GM23338 (cell line): ENCODE data around the gene KAT8. TPM values are rescaled to one million over a fixed set of nuclear protein-coding genes. Genes with fewer than 3 reads are reported as not detected.
"Not testable (repeated sequence)": the region's sequence is repeated elsewhere in the genome, so short reads cannot be mapped to it uniquely, and the experiment has no call there.

ENCODE experiments used
- ATAC-seq: fragments of 200-7000 bp; cut with Tn5 transposase; 3 replicates; pipeline ENCODE4 v1.9.1; 2020
- DNase-seq: peaks from one replicate; pipeline ENCODE4 v3.0.0-alpha.2; 2015; ENCODE audit warnings: low spot score
- H2AFZ ChIP-seq: fragments of 200-600 bp; sonication (generic); 2 replicates; pipeline ENCODE4 v1.8.0; 2016; ENCODE audit warnings: antibody characterized with exemption, mild to moderate bottlenecking, moderate library complexity
- H3F3A ChIP-seq: fragments of 200-600 bp; sonication (generic); replicated peaks from 2 replicates; pipeline ENCODE4 v1.8.0; 2017; ENCODE audit warnings: antibody characterized with exemption, mixed run types, low read depth
- H3K27ac ChIP-seq: fragments of 200-600 bp; sonication (generic); 2 replicates; pipeline ENCODE4 v1.6.1; 2016; ENCODE audit warnings: low read depth
- H3K27me3 ChIP-seq: fragments of 200-600 bp; sonication (generic); 2 replicates; pipeline ENCODE4 v1.8.0; 2016; ENCODE audit warnings: mild to moderate bottlenecking, mixed run types, moderate library complexity; ENCODE audit not compliant: insufficient read depth
- H3K36me3 ChIP-seq: fragments of 200-600 bp; sonication (generic); 2 replicates; pipeline ENCODE4 v1.8.0; 2016; ENCODE audit warnings: mild to moderate bottlenecking; ENCODE audit not compliant: insufficient read depth
- H3K4me1 ChIP-seq: fragments of 200-600 bp; sonication (generic); 2 replicates; pipeline ENCODE4 v1.8.0; 2016; ENCODE audit warnings: mild to moderate bottlenecking, moderate library complexity; ENCODE audit not compliant: insufficient read depth
- H3K4me2 ChIP-seq: fragments of 200-600 bp; sonication (generic); 2 replicates; pipeline ENCODE4 v1.7.1; 2017; ENCODE audit warnings: mixed run types
- H3K4me3 ChIP-seq: fragments of 200-600 bp; sonication (generic); 2 replicates; pipeline ENCODE4 v1.6.1; 2016; ENCODE audit warnings: mixed run types
- H3K79me2 ChIP-seq: fragments of 200-600 bp; sonication (generic); replicated peaks from 2 replicates; pipeline ENCODE4 v1.8.0; 2017; ENCODE audit warnings: mild to moderate bottlenecking; ENCODE audit not compliant: insufficient read depth
- H3K9me2 ChIP-seq: fragments of 200-600 bp; sonication (generic); 2 replicates; pipeline ENCODE4 v1.8.0; 2017; ENCODE audit not compliant: insufficient read depth
- H4K20me1 ChIP-seq: fragments of 200-600 bp; sonication (generic); replicated peaks from 2 replicates; pipeline ENCODE4 v1.8.0; 2017; ENCODE audit warnings: mild to moderate bottlenecking; ENCODE audit not compliant: insufficient read depth
- H3K27ac Mint-ChIP-seq: 2 replicates; pipeline ENCODE4 v1.8.0; 2020; ENCODE audit warnings: inconsistent platforms, mild to moderate bottlenecking, moderate library complexity, mixed read lengths
- H3K27me3 Mint-ChIP-seq: 3 replicates; pipeline ENCODE4 v1.8.0; 2022; ENCODE audit warnings: low read depth, mild to moderate bottlenecking, moderate library complexity, mixed read lengths, inconsistent platforms; ENCODE audit not compliant: insufficient read depth, poor library complexity
- H3K36me3 Mint-ChIP-seq: 3 replicates; pipeline ENCODE4 v1.8.0; 2021; ENCODE audit warnings: low read depth, mild to moderate bottlenecking, inconsistent platforms, moderate library complexity, mixed read lengths
- H3K4me1 Mint-ChIP-seq: 3 replicates; pipeline ENCODE4 v1.8.0; 2020; ENCODE audit warnings: mild to moderate bottlenecking, inconsistent platforms, mixed read lengths
- H3K4me3 Mint-ChIP-seq: 3 replicates; pipeline ENCODE4 v1.8.0; 2021; ENCODE audit warnings: moderate library complexity, mild to moderate bottlenecking, inconsistent platforms, mixed read lengths
- H3K9me3 Mint-ChIP-seq: 3 replicates; pipeline ENCODE4 v1.8.0; 2020; ENCODE audit warnings: moderate library complexity, mild to moderate bottlenecking, inconsistent platforms, mixed read lengths
- CREB1 ChIP-seq: fragments of 250-450 bp; sonication (Bioruptor Pico); IDR thresholded peaks from 2 replicates; pipeline ENCODE4 v1.5.0; 2020; ENCODE audit warnings: low read depth, mild to moderate bottlenecking, moderate library complexity
- ETS1 ChIP-seq: IDR thresholded peaks from 2 replicates; pipeline ENCODE4 v1.6.1; 2016; ENCODE audit warnings: antibody characterized with exemption
- EZH2 ChIP-seq: fragments of 200-600 bp; sonication (generic); IDR thresholded peaks from one replicate; pipeline ENCODE4 v1.8.0; 2017; ENCODE audit warnings: antibody characterized with exemption, mild to moderate bottlenecking, low read depth; ENCODE audit not compliant: unreplicated experiment
- NANOG ChIP-seq: IDR thresholded peaks from 2 replicates; pipeline ENCODE4 v1.6.1; 2016; ENCODE audit warnings: antibody characterized with exemption, borderline replicate concordance
- STAT1 ChIP-seq: IDR thresholded peaks from one replicate; pipeline ENCODE4 v1.6.1; 2016; ENCODE audit warnings: antibody characterized with exemption; ENCODE audit not compliant: unreplicated experiment
- ZNF114 ChIP-seq: fragments of 250-450 bp; sonication (Bioruptor Pico); IDR thresholded peaks from 2 replicates; pipeline ENCODE4 v1.5.0; 2020; ENCODE audit warnings: mild to moderate bottlenecking, moderate library complexity
- polyA plus RNA-seq: library from polyadenylated mRNA; unstranded; fragments of >200 nt; fragmentation: Nextera tagmentation; extraction: Ambion mirVana; gene quantifications from 2 replicates; pipeline ENCODE4 v1.2.1, GENCODE V29; 2016
- total RNA-seq: library from RNA; depleted of rRNA; stranded (reverse); fragments of >200 nt; shearing (Covaris generic); gene quantifications from 2 replicates; pipeline ENCODE4 v1.2.3, GENCODE V29; 2014
- TF ChIP-seq, protein P1 (sequence below): IDR thresholded peaks from one replicate; pipeline ENCODE4 v1.6.1; 2018; ENCODE audit warnings: antibody characterized with exemption; ENCODE audit not compliant: unreplicated experiment

The KAT8 gene
- total and polyA plus RNA-seq, 2 experiments from 2014 or later = 47.6 to 85.4 TPM

DNA sequence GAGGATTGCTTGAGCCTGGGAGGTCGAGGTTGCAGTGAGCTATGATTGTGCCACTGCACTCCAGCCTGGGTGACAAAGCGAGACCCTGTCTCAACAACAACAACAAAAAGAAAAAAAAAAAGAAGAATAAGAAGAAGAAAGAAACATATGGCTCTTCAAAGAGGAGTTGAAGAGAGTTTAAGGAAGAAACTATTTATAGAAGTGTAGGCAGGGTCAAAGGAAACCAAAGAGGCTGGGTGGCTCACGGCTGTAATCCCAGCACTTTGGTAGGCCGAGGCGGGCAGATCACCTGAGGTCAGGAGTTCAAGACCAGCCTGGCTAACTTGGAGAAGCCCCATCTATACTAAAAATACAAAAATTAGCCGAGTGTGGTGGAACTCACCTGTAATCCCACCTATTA is 33.5 kb downstream of the KAT8 start:
- H3K27me3 Mint-ChIP-seq = peaks cover 16% of the 10 kb centered on the region
- H2AFZ ChIP-seq, H4K20me1 ChIP-seq, H3K9me3 Mint-ChIP-seq, H3K27ac Mint-ChIP-seq, H3K79me2 ChIP-seq, H3K4me3 ChIP-seq, H3K4me3 Mint-ChIP-seq, ATAC-seq, H3K9me2 ChIP-seq, H3K36me3 Mint-ChIP-seq, DNase-seq, H3K27ac ChIP-seq, H3K36me3 ChIP-seq, H3K4me2 ChIP-seq, H3F3A ChIP-seq: not testable (repeated sequence)
- peaks cover 20% of the 10 kb centered on the region for H3K4me1 Mint-ChIP-seq
- H3K4me1 ChIP-seq = peaks cover 14% of the 10 kb centered on the region
- H3K27me3 ChIP-seq = peaks cover 25% of the 10 kb centered on the region

DNA sequence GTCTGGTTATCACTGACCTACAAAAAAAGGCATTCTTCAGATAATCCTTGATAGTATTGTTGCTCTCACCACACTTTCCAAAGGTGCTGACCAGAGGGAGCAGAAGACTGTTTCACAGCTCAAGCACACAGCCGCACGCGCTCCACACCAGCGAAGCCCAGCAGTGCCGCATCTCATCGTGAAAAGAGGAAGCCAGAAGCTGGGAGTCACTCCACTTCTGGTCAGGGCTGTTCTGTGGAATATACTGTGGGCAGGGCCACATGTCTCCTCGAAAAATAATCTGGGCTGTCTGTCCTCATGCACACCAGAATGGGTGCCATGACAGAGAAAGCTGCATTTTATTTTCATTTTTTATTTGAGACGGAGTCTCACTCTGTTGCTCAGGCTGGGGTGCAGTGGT is 39.7 kb downstream of the KAT8 start:
- Histone ChIP-seq H3K4me2 (no peak overlapping the region), H3K4me3 (no peak overlapping the region), H3K27ac (no peak overlapping the region), H3K79me2 (no peaks in the 10 kb centered on the region), H3F3A (no peaks in the 10 kb centered on the region), H3K4me1 (no peaks in the 10 kb centered on the region), H2AFZ (peak overlapping the region; percentile 43; the same call in 1 of the 2 replicates), H3K27me3 (no peaks in the 10 kb centered on the region), H3K9me2 (no peaks in the 10 kb centered on the region), H3K36me3 (no peaks in the 10 kb centered on the region), H4K20me1 (no peaks in the 10 kb centered on the region)
- H3K4me1 Mint-ChIP-seq = no peaks in the 10 kb centered on the region
- H3K27ac Mint-ChIP-seq = no peak overlapping the region
- DNase-seq = no peak
- H3K36me3 Mint-ChIP-seq = no peaks in the 10 kb centered on the region
- peaks cover 2% of the 10 kb centered on the region for H3K27me3 Mint-ChIP-seq
- TF ChIP-seq STAT1 (no peak), CREB1 (CRISPR knock-in tag) (no peak), EZH2 (no peak), ZNF114 (CRISPR knock-in tag) (no peak), ETS1 (no peak), NANOG (no peak)
- TF ChIP-seq, protein P1, sequence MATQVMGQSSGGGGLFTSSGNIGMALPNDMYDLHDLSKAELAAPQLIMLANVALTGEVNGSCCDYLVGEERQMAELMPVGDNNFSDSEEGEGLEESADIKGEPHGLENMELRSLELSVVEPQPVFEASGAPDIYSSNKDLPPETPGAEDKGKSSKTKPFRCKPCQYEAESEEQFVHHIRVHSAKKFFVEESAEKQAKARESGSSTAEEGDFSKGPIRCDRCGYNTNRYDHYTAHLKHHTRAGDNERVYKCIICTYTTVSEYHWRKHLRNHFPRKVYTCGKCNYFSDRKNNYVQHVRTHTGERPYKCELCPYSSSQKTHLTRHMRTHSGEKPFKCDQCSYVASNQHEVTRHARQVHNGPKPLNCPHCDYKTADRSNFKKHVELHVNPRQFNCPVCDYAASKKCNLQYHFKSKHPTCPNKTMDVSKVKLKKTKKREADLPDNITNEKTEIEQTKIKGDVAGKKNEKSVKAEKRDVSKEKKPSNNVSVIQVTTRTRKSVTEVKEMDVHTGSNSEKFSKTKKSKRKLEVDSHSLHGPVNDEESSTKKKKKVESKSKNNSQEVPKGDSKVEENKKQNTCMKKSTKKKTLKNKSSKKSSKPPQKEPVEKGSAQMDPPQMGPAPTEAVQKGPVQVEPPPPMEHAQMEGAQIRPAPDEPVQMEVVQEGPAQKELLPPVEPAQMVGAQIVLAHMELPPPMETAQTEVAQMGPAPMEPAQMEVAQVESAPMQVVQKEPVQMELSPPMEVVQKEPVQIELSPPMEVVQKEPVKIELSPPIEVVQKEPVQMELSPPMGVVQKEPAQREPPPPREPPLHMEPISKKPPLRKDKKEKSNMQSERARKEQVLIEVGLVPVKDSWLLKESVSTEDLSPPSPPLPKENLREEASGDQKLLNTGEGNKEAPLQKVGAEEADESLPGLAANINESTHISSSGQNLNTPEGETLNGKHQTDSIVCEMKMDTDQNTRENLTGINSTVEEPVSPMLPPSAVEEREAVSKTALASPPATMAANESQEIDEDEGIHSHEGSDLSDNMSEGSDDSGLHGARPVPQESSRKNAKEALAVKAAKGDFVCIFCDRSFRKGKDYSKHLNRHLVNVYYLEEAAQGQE = no peak
- ATAC-seq = no peak
- no peak overlapping the region for H3K4me3 Mint-ChIP-seq
- H3K9me3 Mint-ChIP-seq = no peaks in the 10 kb centered on the region
